GM12801 (cell line): Measurements from ENCODE around the gene KANSL1.

Experiments
- TF ChIP-seq, protein P1 (sequence below): IDR thresholded peaks from one replicate; pipeline ENCODE4 v1.5.1; 2011; ENCODE audit warnings: control low read depth; ENCODE audit not compliant: insufficient read length; ENCODE audit errors: extremely low read depth

Gene KANSL1

DNA sequence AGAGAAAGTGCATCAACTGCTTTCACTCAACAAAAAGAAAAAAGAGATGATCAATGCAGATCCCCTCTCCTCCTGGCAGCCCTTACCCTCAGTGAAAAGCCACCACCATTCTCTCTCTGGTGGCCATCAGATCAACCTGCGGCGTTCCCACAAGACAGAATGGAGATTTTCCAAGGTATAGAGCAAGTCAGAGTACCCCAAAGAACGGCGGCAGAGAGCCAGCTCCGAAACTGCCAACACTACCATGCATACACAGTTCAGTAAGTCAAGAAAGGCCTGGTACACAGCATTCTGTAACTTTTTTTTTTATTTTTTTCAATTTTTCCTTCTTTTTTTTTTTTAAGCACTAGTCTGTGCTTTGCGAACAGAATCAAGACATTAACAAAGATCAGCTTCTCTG lies 163.6 kb downstream of the KANSL1 start:
- TF ChIP-seq, protein P1, sequence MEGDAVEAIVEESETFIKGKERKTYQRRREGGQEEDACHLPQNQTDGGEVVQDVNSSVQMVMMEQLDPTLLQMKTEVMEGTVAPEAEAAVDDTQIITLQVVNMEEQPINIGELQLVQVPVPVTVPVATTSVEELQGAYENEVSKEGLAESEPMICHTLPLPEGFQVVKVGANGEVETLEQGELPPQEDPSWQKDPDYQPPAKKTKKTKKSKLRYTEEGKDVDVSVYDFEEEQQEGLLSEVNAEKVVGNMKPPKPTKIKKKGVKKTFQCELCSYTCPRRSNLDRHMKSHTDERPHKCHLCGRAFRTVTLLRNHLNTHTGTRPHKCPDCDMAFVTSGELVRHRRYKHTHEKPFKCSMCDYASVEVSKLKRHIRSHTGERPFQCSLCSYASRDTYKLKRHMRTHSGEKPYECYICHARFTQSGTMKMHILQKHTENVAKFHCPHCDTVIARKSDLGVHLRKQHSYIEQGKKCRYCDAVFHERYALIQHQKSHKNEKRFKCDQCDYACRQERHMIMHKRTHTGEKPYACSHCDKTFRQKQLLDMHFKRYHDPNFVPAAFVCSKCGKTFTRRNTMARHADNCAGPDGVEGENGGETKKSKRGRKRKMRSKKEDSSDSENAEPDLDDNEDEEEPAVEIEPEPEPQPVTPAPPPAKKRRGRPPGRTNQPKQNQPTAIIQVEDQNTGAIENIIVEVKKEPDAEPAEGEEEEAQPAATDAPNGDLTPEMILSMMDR: no peak

DNA sequence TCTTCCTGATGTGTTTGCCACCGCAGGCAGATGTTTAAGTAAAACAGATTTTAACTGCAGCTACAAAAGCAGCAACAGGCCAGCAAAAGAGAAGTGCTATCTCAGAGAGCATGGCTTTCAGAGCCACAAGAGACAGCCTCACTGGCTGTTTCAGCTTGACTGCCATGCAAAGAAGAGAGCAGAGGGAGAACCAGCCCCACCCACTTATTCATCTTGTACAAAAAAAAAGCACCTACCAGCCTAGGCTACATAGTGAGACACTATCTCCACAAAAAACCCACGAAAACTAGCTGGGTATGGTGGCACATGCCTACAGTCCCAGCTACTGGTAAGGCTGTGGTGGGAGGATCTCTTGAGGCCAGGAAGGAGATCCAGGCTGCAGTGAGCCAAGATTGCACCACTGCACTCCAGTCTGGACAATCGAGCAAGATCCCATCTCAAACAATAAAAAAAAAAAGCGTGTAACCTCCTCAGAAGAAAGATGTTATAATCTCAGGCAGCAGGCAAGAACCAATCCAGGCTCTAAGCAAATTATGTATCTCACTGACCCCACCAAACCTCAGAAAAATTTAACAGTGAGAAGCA lies 164.2 kb downstream of the KANSL1 start:
- TF ChIP-seq, protein P1: no peak

DNA sequence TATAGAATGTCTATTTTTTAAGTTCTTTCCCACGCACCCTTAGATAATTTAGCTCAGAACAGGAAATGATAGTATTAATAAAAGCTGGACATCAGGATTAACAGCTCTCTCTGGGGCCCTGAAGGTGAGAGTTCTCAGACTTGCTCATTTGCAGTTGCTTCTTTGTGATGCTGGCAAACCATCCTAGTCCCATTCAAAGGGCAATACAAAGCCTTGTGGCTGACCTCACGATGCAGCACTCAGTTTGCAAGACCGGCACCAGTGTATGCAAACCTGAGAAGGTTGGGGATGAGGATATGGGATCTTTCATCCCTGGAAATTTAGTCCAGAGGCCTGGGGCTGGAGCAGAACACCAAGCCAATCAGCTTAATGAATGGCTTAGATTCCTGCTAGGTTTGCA lies 164.9 kb downstream of the KANSL1 start:
- TF ChIP-seq, protein P1: no peak

DNA sequence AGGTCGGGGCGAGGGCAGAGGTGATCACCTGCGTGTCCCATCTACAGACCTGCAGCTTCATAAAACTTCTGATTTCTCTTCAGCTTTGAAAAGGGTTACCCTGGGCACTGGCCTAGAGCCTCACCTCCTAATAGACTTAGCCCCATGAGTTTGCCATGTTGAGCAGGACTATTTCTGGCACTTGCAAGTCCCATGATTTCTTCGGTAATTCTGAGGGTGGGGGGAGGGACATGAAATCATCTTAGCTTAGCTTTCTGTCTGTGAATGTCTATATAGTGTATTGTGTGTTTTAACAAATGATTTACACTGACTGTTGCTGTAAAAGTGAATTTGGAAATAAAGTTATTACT lies 165.3 kb downstream of the KANSL1 start:
- TF ChIP-seq, protein P1: no peak

DNA sequence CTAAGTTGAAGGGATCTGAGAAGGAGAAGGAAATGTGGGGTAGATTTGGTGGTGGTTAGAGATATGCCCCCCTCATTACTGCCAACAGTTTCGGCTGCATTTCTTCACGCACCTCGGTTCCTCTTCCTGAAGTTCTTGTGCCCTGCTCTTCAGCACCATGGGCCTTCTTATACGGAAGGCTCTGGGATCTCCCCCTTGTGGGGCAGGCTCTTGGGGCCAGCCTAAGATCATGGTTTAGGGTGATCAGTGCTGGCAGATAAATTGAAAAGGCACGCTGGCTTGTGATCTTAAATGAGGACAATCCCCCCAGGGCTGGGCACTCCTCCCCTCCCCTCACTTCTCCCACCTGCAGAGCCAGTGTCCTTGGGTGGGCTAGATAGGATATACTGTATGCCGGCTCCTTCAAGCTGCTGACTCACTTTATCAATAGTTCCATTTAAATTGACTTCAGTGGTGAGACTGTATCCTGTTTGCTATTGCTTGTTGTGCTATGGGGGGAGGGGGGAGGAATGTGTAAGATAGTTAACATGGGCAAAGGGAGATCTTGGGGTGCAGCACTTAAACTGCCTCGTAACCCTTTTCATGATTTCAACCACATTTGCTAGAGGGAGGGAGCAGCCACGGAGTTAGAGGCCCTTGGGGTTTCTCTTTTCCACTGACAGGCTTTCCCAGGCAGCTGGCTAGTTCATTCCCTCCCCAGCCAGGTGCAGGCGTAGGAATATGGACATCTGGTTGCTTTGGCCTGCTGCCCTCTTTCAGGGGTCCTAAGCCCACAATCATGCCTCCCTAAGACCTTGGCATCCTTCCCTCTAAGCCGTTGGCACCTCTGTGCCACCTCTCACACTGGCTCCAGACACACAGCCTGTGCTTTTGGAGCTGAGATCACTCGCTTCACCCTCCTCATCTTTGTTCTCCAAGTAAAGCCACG lies 165.9 kb downstream of the KANSL1 start:
- TF ChIP-seq, protein P1: no peak

DNA sequence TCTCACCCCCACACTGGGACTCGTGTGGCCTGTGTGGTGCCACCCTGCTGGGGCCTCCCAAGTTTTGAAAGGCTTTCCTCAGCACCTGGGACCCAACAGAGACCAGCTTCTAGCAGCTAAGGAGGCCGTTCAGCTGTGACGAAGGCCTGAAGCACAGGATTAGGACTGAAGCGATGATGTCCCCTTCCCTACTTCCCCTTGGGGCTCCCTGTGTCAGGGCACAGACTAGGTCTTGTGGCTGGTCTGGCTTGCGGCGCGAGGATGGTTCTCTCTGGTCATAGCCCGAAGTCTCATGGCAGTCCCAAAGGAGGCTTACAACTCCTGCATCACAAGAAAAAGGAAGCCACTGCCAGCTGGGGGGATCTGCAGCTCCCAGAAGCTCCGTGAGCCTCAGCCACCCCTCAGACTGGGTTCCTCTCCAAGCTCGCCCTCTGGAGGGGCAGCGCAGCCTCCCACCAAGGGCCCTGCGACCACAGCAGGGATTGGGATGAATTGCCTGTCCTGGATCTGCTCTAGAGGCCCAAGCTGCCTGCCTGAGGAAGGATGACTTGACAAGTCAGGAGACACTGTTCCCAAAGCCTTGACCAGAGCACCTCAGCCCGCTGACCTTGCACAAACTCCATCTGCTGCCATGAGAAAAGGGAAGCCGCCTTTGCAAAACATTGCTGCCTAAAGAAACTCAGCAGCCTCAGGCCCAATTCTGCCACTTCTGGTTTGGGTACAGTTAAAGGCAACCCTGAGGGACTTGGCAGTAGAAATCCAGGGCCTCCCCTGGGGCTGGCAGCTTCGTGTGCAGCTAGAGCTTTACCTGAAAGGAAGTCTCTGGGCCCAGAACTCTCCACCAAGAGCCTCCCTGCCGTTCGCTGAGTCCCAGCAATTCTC lies 166.8 kb downstream of the KANSL1 start:
- TF ChIP-seq, protein P1: no peak

DNA sequence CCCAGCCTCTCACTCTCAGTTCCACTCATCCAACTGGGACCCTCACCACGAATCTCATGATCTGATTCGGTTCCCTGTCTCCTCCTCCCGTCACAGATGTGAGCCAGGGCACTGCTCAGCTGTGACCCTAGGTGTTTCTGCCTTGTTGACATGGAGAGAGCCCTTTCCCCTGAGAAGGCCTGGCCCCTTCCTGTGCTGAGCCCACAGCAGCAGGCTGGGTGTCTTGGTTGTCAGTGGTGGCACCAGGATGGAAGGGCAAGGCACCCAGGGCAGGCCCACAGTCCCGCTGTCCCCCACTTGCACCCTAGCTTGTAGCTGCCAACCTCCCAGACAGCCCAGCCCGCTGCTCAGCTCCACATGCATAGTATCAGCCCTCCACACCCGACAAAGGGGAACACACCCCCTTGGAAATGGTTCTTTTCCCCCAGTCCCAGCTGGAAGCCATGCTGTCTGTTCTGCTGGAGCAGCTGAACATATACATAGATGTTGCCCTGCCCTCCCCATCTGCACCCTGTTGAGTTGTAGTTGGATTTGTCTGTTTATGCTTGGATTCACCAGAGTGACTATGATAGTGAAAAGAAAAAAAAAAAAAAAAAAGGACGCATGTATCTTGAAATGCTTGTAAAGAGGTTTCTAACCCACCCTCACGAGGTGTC lies 167.6 kb downstream of the KANSL1 start:
- TF ChIP-seq, protein P1: no peak
